Suppressor macrophage (primary cell): ENCODE measurements around the gene FUCA1.
"Not testable (repeated sequence)": the region's sequence is repeated elsewhere in the genome, so short reads cannot be mapped to it uniquely, and the experiment has no call there.

Experiments
- DNase-seq, 4 experiments: peaks; one replicate each; pipeline ENCODE4 v3.0.0-alpha.2; 2020 to 2022

FUCA1 gene

GRCh38 chr1:23895993-23896392 lies 27.9 kb upstream of the FUCA1 start:
- no peak for DNase-seq

GRCh38 chr1:23895082-23895481 lies 27.0 kb upstream of the FUCA1 start:
- peak; percentile 71 to 91 (median 82) for DNase-seq

GRCh38 chr1:23889074-23889473 lies 21.0 kb upstream of the FUCA1 start:
- DNase-seq: no peak

GRCh38 chr1:23885222-23885621 lies 17.1 kb upstream of the FUCA1 start:
- DNase-seq: no peak

GRCh38 chr1:23882746-23883145 lies 14.7 kb upstream of the FUCA1 start:
- DNase-seq: peak in 2 of 4 experiments; percentile 64 to 75

GRCh38 chr1:23879809-23880208 lies 11.7 kb upstream of the FUCA1 start:
- no peak for DNase-seq

GRCh38 chr1:23878668-23879067 lies 10.6 kb upstream of the FUCA1 start:
- no peak for DNase-seq

GRCh38 chr1:23875382-23875781 lies 7.3 kb upstream of the FUCA1 start:
- DNase-seq: no peak

- no peak for DNase-seq
Measured at GRCh38 chr1:23872421-23872820, 4.3 kb upstream of the FUCA1 start.

GRCh38 chr1:23869051-23869450 lies 961 bp upstream of the FUCA1 start:
- DNase-seq: peak; percentile 52 to 84 (median 80)

GRCh38 chr1:23868557-23869016 lies 497 bp upstream of the FUCA1 start:
- DNase-seq: peak in 1 of 4 experiments; percentile 12

GRCh38 chr1:23867542-23867894 lies 572 bp downstream of the FUCA1 start:
- DNase-seq: no peak

GRCh38 chr1:23865543-23865930 lies 2.6 kb downstream of the FUCA1 start:
- peak; percentile 75 to 90 (median 84) for DNase-seq

GRCh38 chr1:23864801-23865542 lies 3.1 kb downstream of the FUCA1 start:
- DNase-seq: no peak

- no peak for DNase-seq
Measured at GRCh38 chr1:23862640-23863039, 5.5 kb downstream of the FUCA1 start.

- peak in 1 of 4 experiments; percentile 17 for DNase-seq
Measured at GRCh38 chr1:23854568-23854967, 13.5 kb downstream of the FUCA1 start.

- DNase-seq: not testable (repeated sequence)
Measured at GRCh38 chr1:23853124-23853523, 15.0 kb downstream of the FUCA1 start.

GRCh38 chr1:23851406-23851805 lies 16.7 kb downstream of the FUCA1 start:
- not testable (repeated sequence) for DNase-seq

GRCh38 chr1:23848673-23849616 lies 19.1 kb downstream of the FUCA1 start:
- no peak for DNase-seq

- not testable (repeated sequence) for DNase-seq
Measured at GRCh38 chr1:23847482-23848095, 20.5 kb downstream of the FUCA1 start.

GRCh38 chr1:23845163-23845562 lies 22.9 kb downstream of the FUCA1 start:
- peak in 3 of 4 experiments; percentile 45 to 52 (median 48) for DNase-seq

GRCh38 chr1:23843644-23844043 lies 24.4 kb downstream of the FUCA1 start:
- DNase-seq: no peak

- peak; percentile 72 to 90 (median 81) for DNase-seq
Measured at GRCh38 chr1:23838401-23838866, 29.7 kb downstream of the FUCA1 start.
